SHP77 treated with DMSO at 0.1 percent for 48 hours (cell line): ENCODE measurements around the gene PLEKHF1.
"Not testable (repeated sequence)": the region's sequence is repeated elsewhere in the genome, so short reads cannot be mapped to it uniquely, and the experiment has no call there.

ENCODE experiments used
- DNase-seq: peaks from one replicate; lab custom pipeline; 2025; lab: John Stamatoyannopoulos, UW

The PLEKHF1 gene, protein sequence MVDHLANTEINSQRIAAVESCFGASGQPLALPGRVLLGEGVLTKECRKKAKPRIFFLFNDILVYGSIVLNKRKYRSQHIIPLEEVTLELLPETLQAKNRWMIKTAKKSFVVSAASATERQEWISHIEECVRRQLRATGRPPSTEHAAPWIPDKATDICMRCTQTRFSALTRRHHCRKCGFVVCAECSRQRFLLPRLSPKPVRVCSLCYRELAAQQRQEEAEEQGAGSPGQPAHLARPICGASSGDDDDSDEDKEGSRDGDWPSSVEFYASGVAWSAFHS

DNA sequence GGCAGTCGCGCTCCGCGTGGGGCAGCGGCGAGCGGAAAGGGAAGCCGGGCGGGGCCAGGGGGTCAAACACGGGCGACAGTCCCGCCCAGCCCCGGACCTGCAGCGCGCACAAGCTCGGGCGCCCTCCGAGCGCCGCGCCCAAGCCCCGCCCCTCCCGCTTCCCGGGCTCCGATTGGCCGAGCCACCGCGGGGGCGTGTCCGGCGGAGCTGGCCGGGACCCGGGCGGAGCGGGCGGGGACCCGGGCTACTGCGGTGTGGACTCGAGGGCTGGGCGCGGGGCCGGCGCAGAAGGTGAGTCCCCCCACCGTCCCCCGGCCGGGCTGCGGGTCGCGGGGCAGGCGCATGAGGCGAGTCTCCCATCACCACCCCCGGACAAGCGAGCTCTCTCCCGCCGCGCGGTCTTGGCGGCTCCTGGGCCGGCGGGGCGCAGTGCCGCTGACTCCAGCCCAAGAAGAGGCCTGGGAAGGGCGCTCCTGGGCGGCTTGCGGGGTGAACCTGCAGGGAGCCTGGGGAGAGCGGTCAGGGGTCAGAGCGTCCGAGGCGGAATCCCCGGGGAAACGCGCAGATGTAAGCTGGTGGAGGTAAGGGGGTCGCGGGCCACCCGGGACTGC is at the start of gene PLEKHF1:
Gene PLEKHF1, plus strand, starts transcription at position 247 of the 611 bp plus-strand sequence. CDS start 8,379 bp downstream, outside the sequence.
- peak; percentile 28 for DNase-seq

DNA sequence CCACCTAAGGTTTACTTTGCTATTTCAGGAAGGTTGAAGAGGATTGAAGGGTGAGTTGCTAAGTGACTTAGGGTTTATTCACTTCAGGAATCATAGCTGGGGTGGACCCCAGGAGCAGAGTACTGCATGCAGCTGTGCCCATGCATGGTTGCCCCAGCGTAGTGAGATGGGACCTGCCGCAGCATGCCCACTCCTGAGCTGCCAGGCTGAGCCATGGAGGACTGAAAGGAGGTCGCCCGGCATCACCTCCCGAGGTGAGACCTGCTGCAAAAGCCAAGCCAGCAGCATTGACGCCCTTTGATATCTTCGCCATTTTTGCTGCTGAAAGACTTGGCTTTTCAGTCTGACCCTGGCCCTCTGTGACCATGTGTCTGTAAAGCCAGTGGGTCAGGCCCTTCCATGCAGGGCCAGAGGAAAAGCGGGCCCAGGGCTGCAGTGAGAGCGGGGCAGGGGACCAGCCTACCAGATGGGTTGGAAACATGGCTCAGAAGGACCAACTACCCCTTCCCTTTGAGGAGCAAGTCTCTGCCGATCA is 49.3 kb upstream of the PLEKHF1 start:
- DNase-seq: no peak

DNA sequence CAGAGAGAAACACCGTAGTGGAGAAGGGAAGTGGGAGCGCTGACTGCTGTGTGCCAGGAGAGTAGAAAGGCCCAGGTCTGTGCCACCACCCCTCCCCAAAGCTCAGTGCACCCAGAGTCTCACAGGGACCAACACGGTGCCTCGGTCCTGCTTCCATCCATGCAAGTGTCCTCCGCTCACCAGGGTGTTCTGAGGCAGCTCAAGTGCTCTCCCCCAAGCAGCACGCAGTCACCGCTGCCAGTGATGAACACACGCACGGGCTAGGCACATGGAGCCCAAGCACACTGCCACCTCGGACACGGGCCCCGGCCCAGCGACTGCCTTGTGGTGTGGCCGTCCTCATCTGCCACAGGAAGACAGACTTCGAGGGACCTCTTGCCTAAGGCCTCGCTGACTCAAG is 48.7 kb upstream of the PLEKHF1 start:
- DNase-seq: no peak

DNA sequence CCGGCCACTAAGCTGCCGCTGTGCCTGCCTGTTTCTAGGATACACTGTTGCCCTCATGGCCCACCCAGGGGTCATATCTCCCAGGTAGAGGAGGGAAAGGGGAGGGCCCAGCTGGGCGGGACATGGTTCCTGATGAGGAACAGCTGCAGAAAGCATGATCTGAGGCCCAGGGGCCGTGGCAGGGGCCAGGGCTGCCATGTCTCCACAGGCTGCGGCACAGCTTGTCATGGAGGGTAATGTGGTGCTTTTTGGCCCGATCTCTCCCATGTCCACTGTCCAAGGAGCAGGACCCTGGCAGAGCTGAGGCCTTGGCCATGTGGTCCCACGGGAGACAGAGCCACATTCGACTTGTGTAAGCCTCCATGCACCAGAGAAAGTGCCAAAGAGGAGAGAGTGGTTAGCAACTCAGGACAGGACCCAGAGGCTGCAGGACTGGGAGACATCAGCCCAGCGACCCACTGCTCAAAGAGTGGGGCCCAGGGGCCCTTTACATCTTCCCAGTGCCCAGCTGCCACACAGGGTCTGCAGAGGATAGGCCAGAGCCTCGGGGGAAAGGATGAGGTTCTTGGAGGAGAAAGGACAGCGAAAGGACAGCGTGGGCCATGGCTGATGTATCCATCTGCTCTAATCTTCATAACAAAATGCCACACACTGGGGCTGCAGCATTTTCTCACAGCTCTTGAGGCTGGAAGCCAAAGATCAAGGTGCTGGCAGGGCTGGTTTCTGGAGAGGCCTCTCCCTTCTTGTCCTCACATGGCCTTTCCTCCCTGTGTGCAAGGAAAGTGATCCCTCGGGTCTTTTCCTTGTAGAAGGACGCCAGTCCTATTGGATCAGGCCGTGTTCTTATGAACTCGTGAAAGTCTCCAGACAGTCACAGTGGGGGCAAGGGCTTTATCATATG is 47.6 kb upstream of the PLEKHF1 start:
- DNase-seq: no peak

DNA sequence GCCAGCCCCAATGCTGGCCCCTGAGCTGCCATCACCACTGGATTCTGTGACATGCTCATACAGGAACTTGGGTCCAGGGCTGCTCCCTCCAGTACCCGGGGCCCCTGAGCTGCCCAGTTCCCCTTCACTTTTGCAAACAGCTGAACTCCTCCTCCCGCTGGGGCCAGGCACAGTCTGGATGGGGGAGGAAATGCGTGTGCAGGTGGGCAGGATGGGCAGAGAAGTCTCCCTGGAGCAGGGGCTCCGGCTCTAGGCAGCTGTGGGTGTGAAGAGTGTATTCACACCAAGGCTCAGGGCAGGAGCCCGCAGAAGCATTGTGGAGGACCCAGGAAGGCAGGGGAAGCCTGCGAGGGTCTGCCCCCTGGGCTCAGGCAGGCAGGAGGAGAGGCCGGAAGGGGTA is 46.8 kb upstream of the PLEKHF1 start:
- DNase-seq: no peak

DNA sequence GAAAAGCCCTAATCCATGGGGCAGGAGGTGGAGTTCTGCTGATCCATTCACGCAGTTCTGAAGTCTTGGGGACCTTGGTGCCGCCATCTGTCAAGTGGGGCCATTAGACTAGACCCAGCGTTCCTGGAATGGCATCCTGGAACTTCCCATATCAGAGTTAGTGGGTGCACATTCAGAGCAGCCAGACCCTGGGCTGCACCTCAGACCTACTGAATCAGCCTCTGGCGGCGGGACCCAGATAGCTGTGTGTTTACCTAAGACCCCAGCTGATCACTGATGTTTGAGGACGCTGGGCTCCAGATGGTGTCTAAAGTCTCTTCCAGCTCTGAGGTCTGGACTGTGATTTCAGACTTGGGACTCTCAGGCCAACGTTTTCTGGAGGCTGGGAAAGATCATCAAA is 46.4 kb upstream of the PLEKHF1 start:
- no peak for DNase-seq

DNA sequence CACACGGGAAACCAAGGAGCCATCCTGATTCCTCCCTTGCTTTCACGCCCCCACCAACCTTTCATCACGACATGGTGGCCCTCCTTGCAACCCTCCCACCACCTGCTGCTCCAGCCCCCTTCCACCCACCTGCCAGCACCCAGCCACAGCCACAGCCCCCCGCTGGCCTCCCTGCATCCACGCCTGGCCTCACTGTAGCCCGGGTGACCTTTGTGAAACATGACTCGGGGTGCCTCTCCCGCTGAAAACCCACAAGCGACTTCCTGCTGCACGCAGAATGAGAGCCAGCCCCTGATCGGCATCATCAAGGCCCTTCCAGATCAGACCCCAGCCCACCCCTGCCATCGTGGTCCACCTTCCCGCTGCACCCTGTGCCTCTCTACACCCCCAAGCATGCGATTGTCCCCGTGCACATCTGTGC is 44.3 kb upstream of the PLEKHF1 start:
- no peak for DNase-seq

DNA sequence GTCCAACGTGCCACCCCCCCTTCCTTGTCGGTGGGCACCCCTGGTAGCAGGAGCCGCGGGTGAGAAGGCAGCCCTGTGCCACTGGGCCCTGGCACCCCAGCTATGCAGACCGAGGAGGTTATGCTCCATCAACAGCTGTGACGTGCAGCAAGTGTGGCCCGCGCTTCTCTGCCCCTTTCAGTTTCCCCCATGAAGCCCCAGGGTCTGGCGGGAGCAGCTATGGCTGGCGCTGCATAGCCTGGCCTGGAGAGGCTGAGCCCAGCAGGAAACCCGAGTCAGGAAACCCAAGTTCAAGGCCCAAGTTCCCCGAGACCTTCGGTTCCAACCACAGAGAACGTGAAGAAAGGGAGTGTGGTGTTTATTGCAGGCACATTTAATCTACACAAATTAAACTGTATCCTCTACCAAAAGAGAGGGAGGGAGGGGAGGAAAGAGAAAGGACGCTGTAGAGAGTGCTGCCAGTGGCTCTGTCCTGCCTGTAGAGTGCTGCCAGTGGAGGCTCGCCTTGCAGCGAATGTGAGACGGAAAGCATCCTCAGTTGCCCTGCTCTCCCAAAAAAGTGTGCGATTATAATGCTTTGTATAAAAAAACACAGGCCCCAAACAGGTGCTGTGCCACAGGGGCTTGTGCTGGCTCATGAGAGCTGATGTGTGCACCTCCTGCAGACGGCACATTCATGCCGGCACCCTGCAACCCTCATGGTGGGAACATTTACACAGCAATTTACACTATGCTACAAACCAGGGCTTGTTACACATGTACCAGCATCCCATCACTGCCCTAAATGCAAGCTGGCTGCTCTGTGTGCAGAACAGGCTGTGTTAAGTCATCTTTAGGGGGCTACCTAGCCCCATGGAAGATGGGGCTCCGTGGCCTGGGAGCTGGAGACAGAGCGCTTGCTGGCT is 42.8 kb upstream of the PLEKHF1 start:
- no peak for DNase-seq

DNA sequence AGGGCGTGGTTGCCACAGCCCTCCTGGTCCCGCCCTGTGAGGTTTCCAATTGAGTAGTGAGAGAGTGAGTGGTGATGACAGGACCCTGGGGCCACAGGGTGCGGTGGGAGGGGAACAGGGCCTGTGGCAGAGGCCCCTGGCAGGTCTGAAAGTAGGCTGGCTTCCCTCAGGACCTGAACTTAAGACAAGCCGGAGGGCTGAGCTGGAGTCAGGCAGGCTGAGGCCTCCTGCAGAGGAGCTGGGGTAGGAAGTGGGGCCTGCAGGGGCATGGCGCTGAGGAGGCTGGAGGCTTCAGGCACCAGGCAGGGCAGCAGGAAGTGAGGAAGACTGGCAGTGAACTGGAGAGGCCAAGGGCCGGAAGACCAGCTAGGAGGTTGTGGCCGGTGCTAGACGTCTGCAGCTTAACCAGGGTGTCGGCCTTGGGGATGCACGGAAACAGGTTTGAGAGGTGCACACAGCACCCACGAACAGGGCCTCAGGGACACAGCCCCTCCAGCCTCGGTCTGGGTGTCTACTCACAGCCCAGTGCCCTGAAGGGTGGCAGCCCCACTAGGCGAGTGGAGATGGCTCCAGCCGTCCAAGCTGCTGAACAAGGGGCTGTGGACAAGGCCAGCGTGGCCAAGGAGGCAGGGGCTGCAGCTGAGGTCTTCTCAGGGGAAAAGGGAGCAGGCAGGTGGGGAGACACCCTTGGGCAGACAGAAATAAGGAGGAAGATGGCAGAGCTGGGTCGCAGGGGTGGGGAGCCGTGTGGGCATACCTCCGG is 41.4 kb upstream of the PLEKHF1 start:
- no peak for DNase-seq

DNA sequence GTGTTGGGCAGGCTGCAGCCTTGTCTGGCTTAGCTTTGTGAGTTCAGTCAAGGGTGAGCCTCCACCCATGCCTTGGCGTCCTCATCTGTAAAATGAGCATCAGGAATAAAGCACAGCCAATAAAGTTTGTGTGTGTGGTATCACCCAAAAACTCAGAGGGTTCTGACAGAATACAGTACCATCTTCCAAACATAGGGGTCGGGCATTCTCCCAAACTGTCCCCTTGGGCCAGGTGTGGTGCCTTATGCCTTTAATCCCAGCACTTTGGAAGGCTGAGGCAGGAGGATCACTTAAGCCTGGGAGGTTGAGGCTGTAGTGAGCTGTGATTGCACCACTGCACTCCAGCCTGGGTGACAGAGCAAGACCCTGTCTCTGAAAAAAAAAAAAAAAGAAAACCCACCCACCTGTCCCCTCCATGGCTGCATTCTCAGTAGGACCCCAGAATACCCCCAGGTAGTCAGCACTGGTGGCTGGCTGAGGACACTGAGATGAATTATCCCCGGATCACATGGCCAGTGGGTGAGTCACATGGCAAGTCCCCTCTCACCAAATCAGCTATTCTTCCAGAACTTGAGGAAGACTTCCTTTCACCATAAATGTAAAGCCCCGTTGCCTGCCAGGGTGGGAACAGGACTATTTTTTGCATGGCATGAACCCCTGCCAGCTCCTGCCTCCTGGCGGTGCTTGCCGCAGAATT is 40.6 kb upstream of the PLEKHF1 start:
- no peak for DNase-seq

DNA sequence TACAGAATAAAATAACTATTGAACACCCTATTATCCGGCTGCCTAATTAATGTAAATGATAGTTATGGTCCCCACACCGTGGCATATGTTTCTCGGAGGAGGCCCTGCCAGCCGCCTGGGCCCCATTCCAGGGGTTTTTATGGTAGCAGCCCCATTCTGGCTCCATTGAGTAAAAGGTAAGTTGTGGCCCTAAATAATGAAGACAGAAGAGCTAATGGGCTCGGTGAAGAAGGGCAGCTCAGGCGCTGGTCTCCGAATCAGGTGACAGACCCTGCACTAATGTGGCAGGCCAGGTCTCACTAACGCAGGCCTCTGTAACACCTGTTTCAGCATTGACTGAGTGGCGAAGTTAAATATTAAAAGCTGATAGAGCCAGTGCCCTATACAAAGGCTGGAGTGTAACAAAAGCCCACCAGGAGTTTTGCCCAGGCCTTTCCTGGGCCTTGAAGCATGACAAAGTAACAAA is 40.0 kb upstream of the PLEKHF1 start:
- no peak for DNase-seq

DNA sequence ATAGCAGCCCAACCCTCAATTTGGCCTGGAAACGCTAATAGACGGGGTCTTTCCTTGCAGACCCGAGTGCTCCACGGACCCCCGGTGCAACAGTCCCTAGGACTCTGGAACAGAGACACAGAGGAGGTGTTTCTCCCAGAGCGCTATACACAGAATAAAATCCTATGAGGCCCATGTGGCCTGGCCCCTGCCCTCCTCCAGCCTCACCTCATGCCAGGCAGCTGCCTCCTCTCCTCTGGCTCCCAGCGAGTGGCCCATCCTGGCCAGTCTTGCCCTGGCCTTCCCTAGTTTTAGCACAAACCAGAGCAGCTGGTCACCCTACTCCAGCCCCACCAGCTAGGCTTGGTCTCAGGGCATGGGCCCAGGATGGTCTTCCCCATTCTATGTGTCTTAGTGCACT is 38.9 kb upstream of the PLEKHF1 start:
- no peak for DNase-seq

DNA sequence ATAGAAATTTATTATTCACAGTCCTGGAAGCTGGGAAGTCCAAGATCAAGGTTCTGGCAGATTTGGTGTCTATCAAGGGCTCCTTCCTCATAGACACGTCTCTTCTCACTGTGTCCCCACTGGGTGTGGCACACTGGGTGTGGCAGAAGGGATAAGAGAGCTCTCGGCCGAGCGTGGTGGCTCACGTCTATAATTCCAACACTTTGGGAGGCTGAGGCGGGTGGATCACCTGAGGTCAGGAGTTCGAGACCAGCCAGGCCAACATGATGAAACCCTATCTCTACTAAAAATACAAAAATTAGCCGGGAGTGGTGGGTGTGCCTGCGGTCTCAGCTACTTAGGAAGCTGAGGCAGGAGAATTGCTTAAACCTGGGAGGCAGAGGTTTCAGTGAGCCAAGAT is 38.4 kb upstream of the PLEKHF1 start:
- not testable (repeated sequence) for DNase-seq

DNA sequence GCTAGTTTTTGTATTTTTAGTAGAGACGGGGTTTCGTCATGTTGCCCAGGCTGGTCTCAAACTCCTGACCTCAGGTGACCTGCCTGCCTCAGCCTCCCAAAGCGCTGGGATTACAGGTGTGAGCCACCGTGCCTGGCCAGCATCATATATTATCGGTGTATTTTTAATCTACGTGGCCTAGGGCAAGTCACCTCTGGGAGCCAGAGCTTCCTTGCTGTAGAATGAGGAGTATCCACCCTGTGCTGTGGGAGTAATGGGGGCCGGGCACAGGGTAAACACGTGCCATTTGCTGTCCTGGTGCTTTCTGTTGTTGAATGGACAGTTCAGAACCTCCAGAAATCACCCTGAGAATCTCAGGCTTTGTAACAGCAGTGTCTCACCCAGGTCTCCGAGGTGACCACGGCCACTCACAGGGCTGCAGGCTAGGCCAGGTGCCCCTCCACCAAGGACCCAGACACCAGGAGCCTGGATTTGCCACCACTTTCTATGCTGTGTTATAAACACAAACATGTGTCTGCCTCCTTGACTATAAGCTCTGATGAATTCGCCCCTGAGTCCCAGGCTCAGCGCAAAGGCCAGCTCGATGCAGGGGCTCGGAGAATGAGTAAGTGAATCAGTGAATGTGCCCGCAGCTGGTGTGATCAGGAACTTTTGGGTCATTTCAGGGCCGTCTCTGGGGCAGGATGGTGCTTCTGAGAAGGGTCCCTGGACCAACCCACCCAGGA is 36.4 kb upstream of the PLEKHF1 start:
- no peak for DNase-seq

DNA sequence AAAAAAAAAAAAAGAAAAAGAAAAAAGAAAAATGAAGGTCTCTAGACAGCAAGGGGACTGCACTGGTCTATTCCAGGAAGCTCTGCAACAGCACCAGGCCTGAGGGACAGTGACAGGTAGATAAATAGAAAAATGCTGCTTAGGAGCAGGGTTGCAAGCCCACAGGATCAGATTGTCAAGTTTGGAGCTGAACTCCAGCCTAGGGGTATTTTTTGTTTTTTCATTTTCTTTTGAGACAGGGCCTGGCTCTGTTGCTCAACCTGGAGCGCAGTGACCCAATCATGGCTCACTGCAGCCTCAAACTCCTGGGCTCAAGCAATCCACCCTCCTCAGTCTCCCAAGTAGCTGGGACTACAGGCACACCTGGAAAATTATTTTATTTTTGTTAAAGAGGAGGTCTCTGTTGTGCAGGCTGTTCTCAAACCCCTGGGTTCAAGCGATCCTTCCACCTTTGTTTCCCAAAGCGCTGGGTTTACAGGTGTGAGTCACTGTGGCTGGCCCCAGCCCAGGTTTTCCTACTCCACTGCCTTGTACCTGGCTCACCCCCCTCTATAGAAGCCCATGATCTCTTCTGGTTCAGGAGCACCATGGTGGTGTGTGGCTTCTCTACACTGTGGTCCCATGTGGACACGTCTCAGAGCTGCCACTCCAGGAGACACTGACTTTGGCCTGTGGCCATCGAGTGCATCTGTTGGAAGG is 35.3 kb upstream of the PLEKHF1 start:
- no peak for DNase-seq

DNA sequence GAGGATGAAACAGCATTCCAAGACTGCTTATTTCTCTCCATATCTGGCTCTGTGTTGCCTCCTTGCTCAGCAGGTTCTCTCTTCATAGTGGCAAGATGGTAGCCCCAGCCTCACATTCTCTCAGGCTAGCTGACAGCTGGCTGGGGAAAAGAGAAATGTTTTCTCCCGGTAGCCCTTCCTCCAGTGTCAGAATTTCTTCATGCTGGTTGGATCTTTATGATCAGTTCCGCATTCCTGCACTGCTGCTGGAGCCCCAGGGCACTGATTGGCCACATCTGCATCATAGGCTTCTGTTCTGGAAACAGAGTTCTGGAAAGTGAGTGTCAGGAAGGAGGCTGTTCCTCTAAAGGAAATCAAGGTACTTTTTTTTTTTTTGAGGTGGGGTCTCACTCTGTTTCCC is 34.6 kb upstream of the PLEKHF1 start:
- DNase-seq: no peak

DNA sequence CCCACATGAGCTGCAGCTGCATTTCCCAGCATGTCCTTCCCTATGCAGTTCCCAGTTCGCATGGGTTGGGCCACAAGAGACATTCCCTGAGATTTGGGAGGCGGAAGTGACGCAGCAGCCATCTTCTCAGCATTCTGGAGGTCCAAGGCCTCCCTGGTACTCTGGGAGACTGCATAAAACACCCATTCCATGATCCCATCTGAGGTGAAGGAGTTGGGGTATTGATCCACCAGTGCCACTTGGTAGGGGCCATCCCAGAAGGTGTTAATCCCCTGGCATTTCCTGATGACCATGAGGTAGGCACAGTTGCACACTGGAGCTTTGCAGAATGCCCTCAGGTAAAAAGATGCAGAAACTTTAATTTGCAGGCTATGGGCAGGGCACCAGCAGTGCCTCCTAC is 33.8 kb upstream of the PLEKHF1 start:
- DNase-seq: no peak

DNA sequence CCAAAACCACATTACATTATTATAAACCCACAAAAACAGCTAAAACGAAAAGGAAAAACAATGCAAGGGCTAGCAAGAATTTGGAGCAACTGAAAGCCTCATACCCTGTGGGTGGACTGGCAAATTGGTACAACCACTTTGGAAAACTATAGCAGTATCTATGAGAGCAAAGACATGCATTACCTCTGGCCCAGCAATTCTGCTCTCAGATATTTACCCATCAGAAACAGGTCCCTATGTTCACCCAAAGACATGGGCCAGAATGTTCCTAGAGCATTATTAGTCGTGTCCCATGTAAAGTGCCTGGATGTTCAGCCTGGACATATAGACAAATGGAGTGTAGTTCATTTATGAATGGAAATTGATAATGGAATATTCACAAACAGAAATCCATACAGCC is 31.3 kb upstream of the PLEKHF1 start:
- DNase-seq: no peak
